Glutamatergic neuron (in vitro differentiated cells): ENCODE data around the gene IL1RAPL2. TPM values are rescaled to one million over a fixed set of nuclear protein-coding genes. Genes with fewer than 3 reads are reported as not detected.

Experiments
- DNase-seq: peaks from one replicate; pipeline ENCODE4 v3.0.0; 2022
- H3K27ac Mint-ChIP-seq: one replicate; pipeline ENCODE4 v1.8.0; 2020; ENCODE audit warnings: mild to moderate bottlenecking, mixed read lengths, inconsistent platforms; ENCODE audit not compliant: unreplicated experiment
- H3K27me3 Mint-ChIP-seq: one replicate; pipeline ENCODE4 v1.8.0; 2020; ENCODE audit warnings: mild to moderate bottlenecking, moderate library complexity, mixed read lengths, inconsistent platforms; ENCODE audit not compliant: unreplicated experiment
- H3K36me3 Mint-ChIP-seq: one replicate; pipeline ENCODE4 v1.8.0; 2020; ENCODE audit warnings: mild to moderate bottlenecking, mixed read lengths, inconsistent platforms; ENCODE audit not compliant: unreplicated experiment
- H3K4me1 Mint-ChIP-seq: one replicate; pipeline ENCODE4 v1.8.0; 2020; ENCODE audit warnings: mild to moderate bottlenecking, low read depth, mixed read lengths, inconsistent platforms; ENCODE audit not compliant: unreplicated experiment
- H3K4me3 Mint-ChIP-seq: one replicate; pipeline ENCODE4 v1.8.0; 2020; ENCODE audit warnings: mild to moderate bottlenecking, mixed read lengths, inconsistent platforms; ENCODE audit not compliant: unreplicated experiment
- H3K9me3 Mint-ChIP-seq: one replicate; pipeline ENCODE4 v1.8.0; 2020; ENCODE audit warnings: mild to moderate bottlenecking, moderate library complexity, mixed read lengths, inconsistent platforms; ENCODE audit not compliant: unreplicated experiment
- CTCF ChIP-seq: fragments of 200-600 bp; sonication (generic); IDR thresholded peaks from one replicate; pipeline ENCODE4 v1.5.0; 2021; ENCODE audit not compliant: partially characterized antibody, unreplicated experiment
- total RNA-seq: library from RNA; stranded (reverse); fragmentation: NEBNext Ultra II Directional; extraction: Animal tissue kit (Norgen Biotek cat#: 25700); gene quantifications from one replicate; pipeline ENCODE4 v1.2.1, GENCODE V29; 2021; ENCODE audit not compliant: unreplicated experiment

IL1RAPL2 gene
- total RNA-seq, 1 donor from 2014 or later: 0.76 TPM

DNA sequence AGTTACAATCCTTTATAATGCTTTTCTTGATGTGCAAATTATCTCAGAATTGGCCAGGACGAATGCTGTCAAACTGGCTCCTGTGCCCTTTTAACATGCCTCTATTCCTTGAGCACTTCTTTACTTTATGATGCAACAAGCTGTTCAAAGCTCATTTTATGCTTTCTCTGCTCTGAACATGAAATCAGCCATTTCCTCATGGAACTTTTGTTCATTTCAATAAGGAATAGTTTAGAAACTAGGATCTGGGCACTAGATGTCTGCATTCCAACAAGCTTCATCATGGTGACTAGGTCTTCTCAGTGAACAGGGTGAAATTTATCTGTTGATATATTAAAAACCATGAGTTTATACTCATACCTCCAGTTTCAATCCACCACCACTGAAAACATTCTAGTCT is 741.8 kb downstream of the IL1RAPL2 start:
- Mint-ChIP-seq H3K36me3 (no peaks in the 10 kb centered on the region), H3K4me1 (no peaks in the 10 kb centered on the region), H3K27ac (no peak overlapping the region), H3K27me3 (peaks cover 2% of the 10 kb centered on the region), H3K9me3 (peaks cover 4% of the 10 kb centered on the region), H3K4me3 (no peak overlapping the region)
- TF ChIP-seq CTCF: no peak
- DNase-seq: no peak

- Mint-ChIP-seq H3K4me1 (no peaks in the 10 kb centered on the region), H3K27me3 (no peaks in the 10 kb centered on the region), H3K4me3 (no peak overlapping the region), H3K9me3 (no peaks in the 10 kb centered on the region), H3K36me3 (no peaks in the 10 kb centered on the region), H3K27ac (no peak overlapping the region)
- DNase-seq: no peak
- TF ChIP-seq CTCF: no peak
These were observed 747.6 kb downstream of the IL1RAPL2 start for GRCh38 chrX:105313596-105313995.

DNA sequence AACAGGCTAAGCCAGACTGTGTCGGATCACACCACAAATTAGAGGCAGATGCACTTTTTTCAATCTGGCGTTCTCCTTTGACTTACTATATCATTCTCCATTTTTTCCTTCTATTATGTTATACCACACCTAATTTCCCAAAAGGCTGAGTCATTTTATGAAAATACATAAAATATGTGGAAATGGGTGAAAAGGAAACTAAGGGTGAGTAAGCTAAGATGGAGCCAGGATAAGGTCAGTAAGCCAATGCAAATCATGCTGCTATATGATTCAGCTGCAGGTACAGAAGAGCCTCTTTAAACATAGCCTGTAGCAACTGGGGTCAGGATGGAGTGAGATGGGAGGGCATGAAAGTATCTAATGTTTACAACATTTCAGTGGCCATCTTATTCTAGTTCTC is 748.5 kb downstream of the IL1RAPL2 start:
- no peak overlapping the region for H3K4me3 Mint-ChIP-seq
- H3K27me3 Mint-ChIP-seq: no peaks in the 10 kb centered on the region
- H3K9me3 Mint-ChIP-seq: no peaks in the 10 kb centered on the region

DNA sequence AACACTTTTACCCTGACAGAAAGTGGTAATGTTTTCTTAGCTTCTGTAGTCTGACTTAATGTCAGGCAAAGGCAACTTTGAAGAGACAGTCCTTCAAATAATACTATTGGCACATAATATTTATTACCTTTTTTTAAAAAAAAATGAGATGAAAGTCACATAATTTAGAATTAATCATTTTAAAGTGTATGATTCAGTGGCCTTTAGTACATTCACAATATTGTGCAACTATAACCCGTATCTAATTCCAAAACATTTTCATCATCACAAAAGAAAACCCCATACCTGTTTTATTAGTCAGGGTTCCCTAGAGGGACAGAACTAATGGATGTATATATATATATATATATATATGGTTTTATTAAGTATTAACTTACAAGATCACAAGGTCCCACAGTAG is 749.2 kb downstream of the IL1RAPL2 start:
- Mint-ChIP-seq H3K4me1 (no peaks in the 10 kb centered on the region), H3K9me3 (no peaks in the 10 kb centered on the region), H3K27me3 (no peaks in the 10 kb centered on the region), H3K4me3 (no peak overlapping the region), H3K27ac (no peak overlapping the region), H3K36me3 (no peaks in the 10 kb centered on the region)
- no peak for DNase-seq
- no peak for TF ChIP-seq CTCF

More for the DNA sequence above, 748.5 kb downstream of the IL1RAPL2 start:
- H3K36me3 Mint-ChIP-seq: no peaks in the 10 kb centered on the region
- no peak for DNase-seq
- no peaks in the 10 kb centered on the region for H3K4me1 Mint-ChIP-seq
- no peak for TF ChIP-seq CTCF
- no peak overlapping the region for H3K27ac Mint-ChIP-seq

- Mint-ChIP-seq H3K4me3 (no peak overlapping the region), H3K27me3 (no peaks in the 10 kb centered on the region), H3K4me1 (no peaks in the 10 kb centered on the region), H3K9me3 (no peaks in the 10 kb centered on the region), H3K27ac (no peak overlapping the region), H3K36me3 (no peaks in the 10 kb centered on the region)
- TF ChIP-seq CTCF: no peak
- no peak for DNase-seq
These were observed 751.1 kb downstream of the IL1RAPL2 start for GRCh38 chrX:105317117-105317516.
